HEK293 (cell line): Measurements from ENCODE around the gene VPS29.

Source experiments
- CTCF ChIA-PET: fragments of 350-600 bp; formaldehyde crosslinking; extraction: SDS; loops from one replicate; lab custom pipeline; 2021; ENCODE audit warnings: antibody characterized with exemption; lab: Yijun Ruan, JAX
- POLR2A ChIA-PET: fragments of 300-600 bp; formaldehyde crosslinking; extraction: SDS; loops from one replicate; lab custom pipeline; 2020; ENCODE audit warnings: antibody characterized with exemption, inconsistent platforms; lab: Yijun Ruan, JAX
- H3K27ac ChIP-seq: fragments of 200-500 bp; sonication (Bioruptor generic); 2 replicates; pipeline ENCODE4 v1.5.1; 2014; ENCODE audit warnings: low read depth, low read length, control low read depth, inconsistent platforms; ENCODE audit errors: extremely low read depth
- H3K36me3 ChIP-seq, 2 experiments: fragments of 200-500 bp in 1 of 2; sonication (Bioruptor generic) in 1 of 2; 1 replicate in 1 of 2; 2 replicates in 1 of 2; pipeline ENCODE4 v1.5.1; 2014 to 2017; ENCODE audit warnings: inconsistent platforms in 2 of 2, low read length in 2 of 2; ENCODE audit not compliant: control insufficient read depth in 2 of 2, insufficient read depth in 1 of 2
- H3K4me1 ChIP-seq: fragments of 200-500 bp; sonication (Bioruptor generic); 2 replicates; pipeline ENCODE4 v1.5.1; 2014; ENCODE audit warnings: mild to moderate bottlenecking, low read length, inconsistent platforms; ENCODE audit not compliant: control insufficient read depth, insufficient read depth
- H3K4me3 ChIP-seq: 2 replicates; pipeline ENCODE4 v1.5.1; 2011; ENCODE audit warnings: low read depth, mild to moderate bottlenecking, control low read depth, low read length, moderate library complexity
- H3K9me3 ChIP-seq: fragments of 200-500 bp; sonication (Bioruptor generic); 2 replicates; pipeline ENCODE4 v1.5.1; 2014; ENCODE audit warnings: low read depth, low read length, inconsistent platforms; ENCODE audit not compliant: control insufficient read depth, insufficient read depth
- ATF2 ChIP-seq: fragments of 450-650 bp; formaldehyde crosslinking; IDR thresholded peaks from 2 replicates; pipeline ENCODE4 v1.5.1; 2016; ENCODE audit warnings: missing biosample characterization, missing genetic modification characterization, low read depth
- EGR2 ChIP-seq: fragments of 450-650 bp; formaldehyde crosslinking; IDR thresholded peaks from 2 replicates; pipeline ENCODE4 v1.5.1; 2016; ENCODE audit warnings: low read depth, missing biosample characterization, missing genetic modification characterization
- GLI4 ChIP-seq: fragments of 450-650 bp; formaldehyde crosslinking; IDR thresholded peaks from 2 replicates; pipeline ENCODE4 v1.5.1; 2016; ENCODE audit warnings: missing biosample characterization, missing genetic modification characterization
- IKZF3 ChIP-seq: fragments of 450-650 bp; IDR thresholded peaks from 2 replicates; pipeline ENCODE4 v1.5.0; 2018; ENCODE audit warnings: missing biosample characterization, mild to moderate bottlenecking, missing genetic modification characterization, moderate library complexity
- PATZ1 ChIP-seq: fragments of 450-650 bp; formaldehyde crosslinking; IDR thresholded peaks from 2 replicates; pipeline ENCODE4 v1.5.1; 2016; ENCODE audit warnings: missing biosample characterization, missing genetic modification characterization
- PBX3 ChIP-seq: sonication (generic); formaldehyde crosslinking; IDR thresholded peaks from 2 replicates; pipeline ENCODE4 v1.8.1; 2022; ENCODE audit warnings: mild to moderate bottlenecking, moderate library complexity, missing genetic modification reagents
- SP3 ChIP-seq: fragments of 450-650 bp; formaldehyde crosslinking; IDR thresholded peaks from 2 replicates; pipeline ENCODE4 v1.5.1; 2016; ENCODE audit warnings: missing biosample characterization, missing genetic modification characterization
- YY1 ChIP-seq: fragments of 450-650 bp; formaldehyde crosslinking; IDR thresholded peaks from 2 replicates; pipeline ENCODE4 v1.5.1; 2018; ENCODE audit warnings: missing biosample characterization, missing genetic modification characterization
- ZBTB20 ChIP-seq: fragments of 450-650 bp; formaldehyde crosslinking; IDR thresholded peaks from 2 replicates; pipeline ENCODE4 v1.5.1; 2016; ENCODE audit warnings: missing biosample characterization, missing genetic modification characterization
- ZBTB49 ChIP-seq: fragments of 450-650 bp; formaldehyde crosslinking; IDR thresholded peaks from 2 replicates; pipeline ENCODE4 v1.5.1; 2016; ENCODE audit warnings: missing biosample characterization, missing genetic modification characterization, low read depth
- ZNF132 ChIP-seq: fragments of 450-650 bp; formaldehyde crosslinking; IDR thresholded peaks from 2 replicates; pipeline ENCODE4 v1.5.1; 2017; ENCODE audit warnings: missing biosample characterization, missing genetic modification characterization, borderline replicate concordance
- ZNF221 ChIP-seq: fragments of 450-650 bp; formaldehyde crosslinking; IDR thresholded peaks from 2 replicates; pipeline ENCODE4 v1.5.1; 2017; ENCODE audit warnings: missing biosample characterization, missing genetic modification characterization, borderline replicate concordance
- ZNF26 ChIP-seq: fragments of 450-650 bp; formaldehyde crosslinking; IDR thresholded peaks from 2 replicates; pipeline ENCODE4 v1.5.1; 2016; ENCODE audit warnings: missing biosample characterization, missing genetic modification characterization
- ZNF354C ChIP-seq: fragments of 450-650 bp; formaldehyde crosslinking; IDR thresholded peaks from 2 replicates; pipeline ENCODE4 v1.5.1; 2016; ENCODE audit warnings: missing biosample characterization, missing genetic modification characterization, low read depth, borderline replicate concordance
- ZNF513 ChIP-seq: fragments of 450-650 bp; IDR thresholded peaks from 2 replicates; pipeline ENCODE4 v1.5.1; 2018; ENCODE audit warnings: missing biosample characterization, missing genetic modification characterization
- ZNF555 ChIP-seq: fragments of 450-650 bp; formaldehyde crosslinking; conservative IDR thresholded peaks from 2 replicates; pipeline ENCODE4 v1.5.1; 2017; ENCODE audit warnings: missing biosample characterization, mild to moderate bottlenecking, missing genetic modification characterization, inconsistent platforms
- ZNF660 ChIP-seq: fragments of 450-650 bp; IDR thresholded peaks from 2 replicates; pipeline ENCODE4 v1.5.1; 2018; ENCODE audit warnings: missing biosample characterization, mild to moderate bottlenecking, missing genetic modification characterization
- ZNF747 ChIP-seq: fragments of 450-650 bp; formaldehyde crosslinking; IDR thresholded peaks from 2 replicates; pipeline ENCODE4 v1.5.1; 2016; ENCODE audit warnings: missing biosample characterization, missing genetic modification characterization
- ZNF785 ChIP-seq: fragments of 450-650 bp; formaldehyde crosslinking; IDR thresholded peaks from 2 replicates; pipeline ENCODE4 v1.5.1; 2016; ENCODE audit warnings: missing biosample characterization, missing genetic modification characterization
- ZSCAN4 ChIP-seq: fragments of 450-650 bp; formaldehyde crosslinking; IDR thresholded peaks from 2 replicates; pipeline ENCODE4 v1.5.1; 2017; ENCODE audit warnings: missing biosample characterization, missing genetic modification characterization

The VPS29 gene

GRCh38 chr12:110453569-110454296, 48.2 kb downstream of the VPS29 start:
- no peak for TF ChIP-seq ZNF221 (tag by site-specific recombination)
- no peak for TF ChIP-seq ZNF354C
- no peak for TF ChIP-seq ZNF660 (tag by site-specific recombination)
- no peak for TF ChIP-seq ZBTB20
- TF ChIP-seq EGR2 (tag by site-specific recombination) = no peak
- no peak for TF ChIP-seq ZNF132
- TF ChIP-seq PATZ1 (tag by site-specific recombination) = no peak
- TF ChIP-seq ZNF747 (tag by site-specific recombination) = no peak
- no peak for TF ChIP-seq ZNF26 (tag by site-specific recombination)
- no peak for TF ChIP-seq GLI4 (tag by site-specific recombination)
- no peak for TF ChIP-seq ZSCAN4
- TF ChIP-seq, all 188 proteins: peak for 0
- H3K4me1 ChIP-seq = no peaks in the 10 kb centered on the region
- POLR2A ChIA-PET = no interaction called here

GRCh38 chr12:110451263-110451662, 50.6 kb downstream of the VPS29 start:
- POLR2A ChIA-PET = interaction anchor here (0.6 to 4.8 kb wide), 3 partner anchors 12 to 50 kb away, joined by 3 to 39 read pairs (median 7); partner anchors contain the start of genes FAM216A, GPN3, RAD9B and VPS29
- CTCF ChIA-PET = interaction anchor here (0.7 to 4.6 kb wide), 6 partner anchors 13 to 863 kb away, joined by 3 to 51 read pairs (median 10); partner anchors contain the start of genes FAM216A and GPN3
- TF ChIP-seq ZBTB49 (no peak), PBX3 (CRISPR knock-in tag) (no peak), ZNF785 (tag by site-specific recombination) (no peak), ATF2 (no peak), ZNF513 (no peak), IKZF3 (tag by site-specific recombination) (no peak), ZNF555 (no peak), YY1 (tag by site-specific recombination) (no peak), SP3 (no peak)

More at GRCh38 chr12:110453569-110454296, 48.2 kb downstream of the VPS29 start:
- Histone ChIP-seq H3K9me3 (no peaks in the 10 kb centered on the region), H3K36me3 (peaks cover 35 to 55% of the 10 kb centered on the region in 2 experiments), H3K4me3 (no peak overlapping the region), H3K27ac (no peak overlapping the region)
- CTCF ChIA-PET = interaction anchor here (0.7 to 2.3 kb wide), 3 partner anchors 14 to 399 kb away, joined by 3 to 14 read pairs (median 3); partner anchors contain the start of genes FAM216A and GPN3

More at GRCh38 chr12:110451263-110451662, 50.6 kb downstream of the VPS29 start:
- Histone ChIP-seq H3K9me3 (no peaks in the 10 kb centered on the region), H3K27ac (no peak overlapping the region), H3K36me3 (peaks cover 33 to 53% of the 10 kb centered on the region in 2 experiments), H3K4me3 (no peak overlapping the region), H3K4me1 (no peaks in the 10 kb centered on the region)
